ENCODE data around the gene LELP1. TPM values are rescaled to one million over a fixed set of nuclear protein-coding genes. Genes with fewer than 3 reads are reported as not detected.
"Not testable (repeated sequence)": the region's sequence is repeated elsewhere in the genome, so short reads cannot be mapped to it uniquely, and the experiment has no call there.

Gene LELP1
- total RNA-seq, 1 donor from 2014 or later = not detected

DNA sequence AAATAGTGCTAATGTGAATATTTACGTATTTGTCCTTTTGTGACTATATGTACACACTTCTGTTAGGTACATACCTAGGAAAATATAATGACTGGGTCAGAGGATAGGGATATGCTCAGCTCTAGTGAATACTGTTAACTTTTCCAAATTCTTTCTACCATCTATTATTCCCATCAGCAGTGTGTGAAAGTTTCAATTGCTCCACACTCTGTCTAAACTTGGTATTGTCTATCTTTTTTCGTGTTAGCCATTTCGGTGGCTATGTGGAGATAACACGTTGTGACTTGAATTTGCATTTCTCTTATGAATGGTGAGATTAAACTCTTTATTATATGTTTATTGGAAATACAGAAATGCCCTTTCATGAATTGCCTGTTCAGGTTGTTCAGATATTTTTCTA is 22.7 kb upstream of the LELP1 start:
- H3K27me3 Mint-ChIP-seq = peaks cover 19% of the 10 kb centered on the region
- ChIA-PET CTCF (no interaction called here), POLR2A (no interaction called here)
- no peak overlapping the region for H3K4me3 Mint-ChIP-seq
- ATAC-seq (ENCODE audit: low read depth) (no peak), DNase-seq (no peak)
- H3K4me1 Mint-ChIP-seq = no peaks in the 10 kb centered on the region
- no peaks in the 10 kb centered on the region for H3K36me3 Mint-ChIP-seq (ENCODE audit: low read depth)
- peaks cover 3% of the 10 kb centered on the region for H3K9me3 Mint-ChIP-seq
- no peak for TF ChIP-seq CTCF (IDR thresholded peaks at IDR 0.05)
- intact Hi-C loops (cut with micrococcal nuclease) = no loop called here
- no peak overlapping the region for H3K27ac Mint-ChIP-seq

- CTCF ChIA-PET = interaction anchor here (0.6 kb wide), 1 partner anchor 318 kb away, joined by 3 read pairs; no protein-coding TSS in a partner anchor
- Mint-ChIP-seq H3K9me3 (peaks cover 11% of the 10 kb centered on the region), H3K27me3 (peaks cover 53% of the 10 kb centered on the region)
- H3K36me3 Mint-ChIP-seq (ENCODE audit: low read depth); intact Hi-C loops (cut with micrococcal nuclease); H3K27ac Mint-ChIP-seq; POLR2A ChIA-PET; H3K4me1 Mint-ChIP-seq; ATAC-seq (ENCODE audit: low read depth); H3K4me3 Mint-ChIP-seq; DNase-seq: not testable (repeated sequence)
Measured at GRCh38 chr1:153188301-153188700, 14.9 kb upstream of the LELP1 start.

DNA sequence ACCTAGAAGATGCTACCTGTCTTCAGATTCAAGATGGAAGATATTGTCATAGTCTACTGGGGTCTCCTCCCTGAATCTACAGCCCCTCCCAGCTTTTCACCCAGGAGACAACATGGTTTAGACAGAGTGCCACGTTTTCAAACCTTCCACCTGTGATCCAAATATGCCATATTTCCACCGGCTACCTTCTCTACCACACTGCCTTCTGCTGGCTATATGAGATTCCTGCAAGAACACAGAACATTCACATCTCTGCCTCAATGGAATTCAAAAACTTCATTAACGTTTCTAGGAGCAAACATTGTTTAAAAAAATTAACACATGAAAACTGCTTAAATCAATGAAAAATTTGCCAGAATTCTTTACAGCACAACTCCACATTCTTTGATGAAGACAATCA is 12.9 kb upstream of the LELP1 start:
- Mint-ChIP-seq H3K27me3 (peaks cover 57% of the 10 kb centered on the region), H3K9me3 (peaks cover 8% of the 10 kb centered on the region)

GRCh38 chr1:153192697-153193096 is 10.5 kb upstream of the LELP1 start:
- TF ChIP-seq CTCF (IDR thresholded peaks at IDR 0.05) = no peak
- intact Hi-C loops (cut with micrococcal nuclease) = no loop called here
- ChIA-PET POLR2A (no interaction called here), CTCF (no interaction called here)
- Mint-ChIP-seq H3K9me3 (no peaks in the 10 kb centered on the region), H3K27me3 (peaks cover 50% of the 10 kb centered on the region), H3K4me3 (no peak overlapping the region), H3K27ac (no peak overlapping the region), H3K4me1 (no peaks in the 10 kb centered on the region), H3K36me3 (ENCODE audit: low read depth) (no peaks in the 10 kb centered on the region)
- DNase-seq (no peak), ATAC-seq (ENCODE audit: low read depth) (no peak)

More for the DNA sequence above, 12.9 kb upstream of the LELP1 start:
- H3K4me1 Mint-ChIP-seq = no peaks in the 10 kb centered on the region
- TF ChIP-seq CTCF (IDR thresholded peaks at IDR 0.05) = no peak
- DNase-seq = no peak
- ChIA-PET POLR2A (no interaction called here), CTCF (no interaction called here)
- ATAC-seq (ENCODE audit: low read depth) = no peak
- intact Hi-C loops (cut with micrococcal nuclease) = no loop called here
- H3K27ac Mint-ChIP-seq = no peak overlapping the region
- no peak overlapping the region for H3K4me3 Mint-ChIP-seq
- no peaks in the 10 kb centered on the region for H3K36me3 Mint-ChIP-seq (ENCODE audit: low read depth)

DNA sequence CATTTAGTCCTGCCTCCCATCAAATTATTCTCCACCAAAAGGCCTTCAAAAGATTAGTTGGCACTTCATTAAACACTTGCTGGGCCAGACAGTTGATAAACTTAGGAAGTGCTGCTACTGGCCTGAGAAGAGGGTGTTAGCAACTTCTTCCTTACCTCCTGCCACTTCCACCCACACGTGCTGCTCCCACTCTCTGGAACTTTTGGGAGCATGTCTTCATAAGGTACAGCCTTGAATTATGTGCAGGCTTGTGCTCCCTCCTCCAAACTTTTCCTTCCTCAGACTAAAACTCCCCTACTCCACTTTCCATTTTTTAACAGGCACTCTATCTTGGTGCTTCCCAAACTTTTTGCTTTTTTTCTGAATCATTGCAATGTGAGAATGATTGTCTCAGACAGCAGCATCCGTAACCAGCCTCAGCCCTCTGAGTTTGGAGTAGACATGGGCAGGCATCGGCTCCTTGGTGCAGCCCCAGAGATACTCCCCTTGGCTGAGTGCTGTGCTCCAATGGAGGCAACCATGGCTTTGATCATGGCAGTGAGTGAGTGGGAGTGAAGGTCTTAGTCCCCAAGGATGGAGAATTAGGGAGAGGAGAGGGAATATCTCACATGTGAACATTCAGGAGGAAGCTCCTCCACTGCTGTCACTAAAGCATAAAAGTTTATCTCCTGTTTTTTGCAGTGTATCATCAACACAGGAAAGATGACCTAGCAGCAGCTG is 8.7 kb upstream of the LELP1 start:
- H3K27ac Mint-ChIP-seq = no peak overlapping the region
- no peak for DNase-seq
- TF ChIP-seq CTCF (IDR thresholded peaks at IDR 0.05) = no peak
- peaks cover 53% of the 10 kb centered on the region for H3K27me3 Mint-ChIP-seq
- POLR2A ChIA-PET = no interaction called here
- no peaks in the 10 kb centered on the region for H3K9me3 Mint-ChIP-seq
- ATAC-seq (ENCODE audit: low read depth) = no peak
- CTCF ChIA-PET = no interaction called here
- intact Hi-C loops (cut with micrococcal nuclease) = no loop called here
- no peak overlapping the region for H3K4me3 Mint-ChIP-seq
- no peaks in the 10 kb centered on the region for H3K4me1 Mint-ChIP-seq
- H3K36me3 Mint-ChIP-seq (ENCODE audit: low read depth) = no peaks in the 10 kb centered on the region

- Mint-ChIP-seq H3K4me1 (no peaks in the 10 kb centered on the region), H3K9me3 (no peaks in the 10 kb centered on the region), H3K4me3 (no peak overlapping the region), H3K36me3 (ENCODE audit: low read depth) (no peaks in the 10 kb centered on the region), H3K27ac (no peak overlapping the region), H3K27me3 (peaks cover 48% of the 10 kb centered on the region)
- intact Hi-C loops (cut with micrococcal nuclease) = no loop called here
- no peak for ATAC-seq (ENCODE audit: low read depth)
- CTCF ChIA-PET = no interaction called here
- POLR2A ChIA-PET = no interaction called here
- no peak for DNase-seq
- TF ChIP-seq CTCF (IDR thresholded peaks at IDR 0.05) = no peak
Measured at GRCh38 chr1:153195216-153195615, 8.0 kb upstream of the LELP1 start.
